ENCODE results near the gene DNM3.

DNA sequence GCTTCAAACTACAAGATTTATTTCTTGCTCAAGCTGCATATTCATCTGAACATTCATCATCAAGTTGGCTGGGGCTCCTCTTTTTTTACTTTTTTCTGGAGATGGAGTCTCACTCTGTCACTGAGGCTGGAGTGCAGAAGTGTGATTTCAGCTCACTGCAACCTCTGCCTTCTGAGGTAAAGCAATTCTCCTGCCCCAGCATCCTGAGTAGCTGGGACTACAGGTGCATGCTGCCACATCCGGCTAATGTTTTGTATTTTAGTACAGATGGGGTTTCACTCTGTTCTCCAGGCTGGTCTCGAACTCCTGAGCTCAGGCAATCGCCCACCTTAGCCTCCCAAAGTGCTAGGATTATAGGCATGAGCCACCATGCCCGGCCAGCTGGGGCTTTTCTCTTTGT lies 490.9 kb downstream of the DNM3 start:
- TF ChIP-seq, protein P1, sequence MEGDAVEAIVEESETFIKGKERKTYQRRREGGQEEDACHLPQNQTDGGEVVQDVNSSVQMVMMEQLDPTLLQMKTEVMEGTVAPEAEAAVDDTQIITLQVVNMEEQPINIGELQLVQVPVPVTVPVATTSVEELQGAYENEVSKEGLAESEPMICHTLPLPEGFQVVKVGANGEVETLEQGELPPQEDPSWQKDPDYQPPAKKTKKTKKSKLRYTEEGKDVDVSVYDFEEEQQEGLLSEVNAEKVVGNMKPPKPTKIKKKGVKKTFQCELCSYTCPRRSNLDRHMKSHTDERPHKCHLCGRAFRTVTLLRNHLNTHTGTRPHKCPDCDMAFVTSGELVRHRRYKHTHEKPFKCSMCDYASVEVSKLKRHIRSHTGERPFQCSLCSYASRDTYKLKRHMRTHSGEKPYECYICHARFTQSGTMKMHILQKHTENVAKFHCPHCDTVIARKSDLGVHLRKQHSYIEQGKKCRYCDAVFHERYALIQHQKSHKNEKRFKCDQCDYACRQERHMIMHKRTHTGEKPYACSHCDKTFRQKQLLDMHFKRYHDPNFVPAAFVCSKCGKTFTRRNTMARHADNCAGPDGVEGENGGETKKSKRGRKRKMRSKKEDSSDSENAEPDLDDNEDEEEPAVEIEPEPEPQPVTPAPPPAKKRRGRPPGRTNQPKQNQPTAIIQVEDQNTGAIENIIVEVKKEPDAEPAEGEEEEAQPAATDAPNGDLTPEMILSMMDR (IDR thresholded peaks at IDR 0.05; ENCODE audit: insufficient read depth, low read length, poor library complexity, severe bottlenecking) = no peak
- no peak for TF ChIP-seq EZH2phosphoT487 (conservative IDR thresholded peaks at IDR 0.05; ENCODE audit: low read length)
